Fibroblast of the aortic adventitia (primary cell): ENCODE data around the gene TTC6. TPM values are rescaled to one million over a fixed set of nuclear protein-coding genes. Genes with fewer than 3 reads are reported as not detected.

Experiments
- DNase-seq: peaks from one replicate; pipeline ENCODE4 v3.0.0-alpha.2; 2010; ENCODE audit warnings: low read depth
- H3K4me3 ChIP-seq: 2 replicates; pipeline ENCODE4 v1.5.1; 2011; ENCODE audit warnings: low read depth, mild to moderate bottlenecking, control low read depth, low read length, moderate library complexity
- CTCF ChIP-seq: IDR thresholded peaks from 2 replicates; pipeline ENCODE4 v1.5.1; 2011; ENCODE audit warnings: mild to moderate bottlenecking, low read length, control low read depth, inconsistent platforms; ENCODE audit not compliant: insufficient read depth
- total RNA-seq: library from RNA; depleted of rRNA; stranded (reverse); fragments of >200 nt; gene quantifications from 2 replicates; pipeline ENCODE4 v1.2.3, GENCODE V29; 2012; ENCODE audit warnings: low replicate concordance

The TTC6 gene
- total RNA-seq, 1 donor = 0.36 TPM

DNA sequence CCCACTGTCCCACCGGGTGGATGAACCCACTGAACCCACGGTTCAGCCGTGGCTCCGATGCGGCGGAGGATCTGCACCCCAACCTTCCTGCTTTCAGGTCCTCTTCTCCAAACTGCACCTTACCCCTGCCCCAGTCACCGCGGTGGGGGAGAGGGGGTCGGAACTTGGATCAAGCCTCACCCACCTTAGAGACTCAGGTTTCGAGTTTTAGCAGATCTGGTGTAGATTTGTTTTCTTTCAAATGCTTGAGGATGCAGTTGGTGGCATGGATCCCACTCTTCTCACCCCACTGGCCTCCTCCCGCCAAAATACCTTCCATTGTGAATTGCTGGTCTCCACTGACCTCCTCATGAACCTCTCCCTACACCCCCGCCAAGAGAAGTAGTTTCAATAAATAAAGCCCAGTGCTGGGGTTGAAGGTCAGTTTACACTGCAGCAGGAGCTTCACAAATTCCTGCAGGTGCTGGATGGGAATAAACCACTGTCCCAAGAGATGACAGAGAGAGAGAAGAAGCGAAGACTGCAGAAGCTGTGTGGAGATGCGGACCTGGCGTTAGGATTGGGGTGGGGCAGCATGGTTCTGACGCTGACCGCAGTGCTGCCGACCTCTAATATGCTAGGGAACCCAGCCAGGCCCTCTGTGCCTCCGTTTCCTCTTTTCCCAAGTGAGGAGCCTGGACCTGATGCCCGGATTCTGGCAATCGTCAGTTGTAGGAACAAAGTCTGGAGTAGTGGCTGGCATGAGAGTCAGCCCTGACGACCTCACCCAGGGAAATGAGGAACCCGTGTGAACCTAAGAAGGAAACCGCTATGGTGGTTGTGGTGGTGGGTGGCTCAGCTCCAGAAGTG, 7.4 kb downstream of the TTC6 start:
- H3K4me3 ChIP-seq = no peak overlapping the region
- TF ChIP-seq CTCF = no peak
- no peak for DNase-seq

- no peak for DNase-seq
- TF ChIP-seq CTCF = no peak
- H3K4me3 ChIP-seq = no peak overlapping the region
Measured at GRCh38 chr14:37603688-37604251, 8.3 kb downstream of the TTC6 start.

DNA sequence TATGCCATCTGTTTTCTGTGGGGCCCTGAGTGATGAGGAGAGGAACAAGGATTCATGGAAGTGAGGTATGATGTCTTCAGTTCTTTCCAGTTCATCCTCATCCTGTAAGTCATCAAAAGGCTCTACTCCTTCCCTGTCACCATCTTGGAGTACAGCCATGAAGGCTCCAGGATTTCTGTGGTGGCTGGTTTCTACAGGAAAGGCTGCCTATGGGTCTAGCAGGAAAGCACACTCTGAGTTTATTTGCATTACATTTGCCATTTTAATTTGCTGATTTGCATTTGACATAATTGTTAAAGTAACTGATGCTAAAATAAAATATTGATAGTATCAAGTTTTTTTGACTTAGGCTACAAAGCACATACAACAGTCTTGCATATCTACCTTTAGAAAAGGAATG, 11.2 kb downstream of the TTC6 start:
- no peak for DNase-seq
- no peak for TF ChIP-seq CTCF
- H3K4me3 ChIP-seq = no peak overlapping the region

GRCh38 chr14:37608649-37609048, 13.2 kb downstream of the TTC6 start:
- DNase-seq = no peak
- TF ChIP-seq CTCF = no peak

GRCh38 chr14:37610945-37611523, 15.6 kb downstream of the TTC6 start:
- DNase-seq = no peak
- TF ChIP-seq CTCF = no peak
- no peak overlapping the region for H3K4me3 ChIP-seq

More at GRCh38 chr14:37608649-37609048, 13.2 kb downstream of the TTC6 start:
- no peak overlapping the region for H3K4me3 ChIP-seq

GRCh38 chr14:37615582-37616289, 20.3 kb downstream of the TTC6 start:
- TF ChIP-seq CTCF = no peak
- no peak overlapping the region for H3K4me3 ChIP-seq
- DNase-seq = no peak
